HG03354 (cell line): ENCODE measurements around the gene PDLIM5.
"Not testable (repeated sequence)": the region's sequence is repeated elsewhere in the genome, so short reads cannot be mapped to it uniquely, and the experiment has no call there.

Experiments used
- ATAC-seq: cut with Tn5 transposase; IDR thresholded peaks from one replicate; pipeline ENCODE4 v1.9.1; 2021; ENCODE audit warnings: mild to moderate bottlenecking; ENCODE audit not compliant: unreplicated experiment, poor library complexity, severe bottlenecking

Gene PDLIM5

DNA sequence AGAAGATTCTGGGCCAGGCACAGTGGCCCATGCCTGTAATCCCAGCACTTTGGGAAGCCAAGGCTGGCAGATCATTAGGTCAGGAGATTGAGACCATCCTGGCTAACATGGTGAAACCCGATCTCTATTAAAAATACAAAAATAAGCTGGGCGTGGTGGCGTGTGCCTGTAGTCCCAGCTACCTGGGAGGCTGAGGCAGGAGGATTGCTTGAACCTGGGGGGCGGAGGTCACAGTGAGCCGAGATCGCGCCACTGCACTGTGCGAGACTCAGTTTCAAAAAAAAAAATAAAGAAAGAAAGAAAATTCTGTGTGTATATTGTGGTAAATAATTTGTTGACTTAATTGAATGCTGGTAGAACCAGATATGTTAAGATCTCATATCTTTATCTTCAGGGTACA, 177.3 kb downstream of the PDLIM5 start:
- not testable (repeated sequence) for ATAC-seq

DNA sequence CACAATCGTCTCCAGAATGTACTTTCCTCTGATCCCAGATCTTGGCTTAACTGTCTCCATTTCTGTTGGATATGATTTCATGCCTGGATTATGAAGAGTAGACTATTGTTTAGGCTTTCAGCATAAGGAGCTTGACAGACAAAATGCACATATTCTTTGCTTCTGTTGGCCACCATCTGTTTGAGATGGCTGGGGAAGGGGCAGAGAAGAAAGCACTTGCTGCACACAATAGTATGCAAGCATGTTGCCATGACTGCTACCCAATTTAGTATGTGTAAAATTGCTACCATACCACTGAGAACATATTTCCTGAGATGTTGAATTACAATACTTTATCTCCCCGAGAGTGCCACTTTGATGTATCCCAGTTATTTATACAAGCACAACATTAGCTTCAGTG, 178.1 kb downstream of the PDLIM5 start:
- ATAC-seq = no peak

DNA sequence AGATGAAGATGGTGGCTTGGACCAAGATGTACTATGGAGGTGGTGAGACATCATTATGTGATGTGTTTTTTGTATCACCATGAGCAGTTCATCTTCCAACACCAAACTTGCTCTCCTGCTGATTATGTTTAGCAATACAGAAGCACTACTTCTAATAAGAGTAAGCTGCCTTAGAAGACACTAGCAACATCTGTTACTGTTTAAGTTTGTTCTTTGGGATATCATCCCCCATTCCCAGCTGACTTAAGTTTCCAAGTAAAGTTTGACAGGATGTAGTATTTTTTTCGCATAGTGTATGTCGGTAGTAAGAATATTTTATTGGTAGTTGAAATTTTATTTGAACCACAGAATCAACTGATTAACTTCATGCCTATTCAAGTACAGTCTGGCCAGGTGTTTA, 182.5 kb downstream of the PDLIM5 start:
- ATAC-seq = no peak

DNA sequence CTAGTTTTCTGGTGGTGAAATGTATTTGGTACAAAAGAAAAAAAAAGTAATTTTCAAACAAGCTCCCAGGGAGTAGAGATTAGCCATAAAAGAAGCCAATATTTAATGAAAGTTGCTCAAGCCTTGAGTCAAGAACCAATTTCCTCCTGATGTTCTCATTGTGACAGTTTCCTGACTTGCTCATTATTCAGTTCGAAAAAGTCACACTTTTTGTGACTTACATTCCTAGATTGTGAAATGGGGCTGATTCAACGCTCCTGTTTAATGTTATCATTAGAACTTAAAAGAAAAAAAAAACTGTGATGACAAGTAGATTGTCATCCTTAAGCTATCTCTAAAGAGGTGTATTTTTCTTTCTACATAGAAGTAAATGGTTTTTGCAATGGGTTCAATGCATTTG, 183.4 kb downstream of the PDLIM5 start:
- no peak for ATAC-seq

DNA sequence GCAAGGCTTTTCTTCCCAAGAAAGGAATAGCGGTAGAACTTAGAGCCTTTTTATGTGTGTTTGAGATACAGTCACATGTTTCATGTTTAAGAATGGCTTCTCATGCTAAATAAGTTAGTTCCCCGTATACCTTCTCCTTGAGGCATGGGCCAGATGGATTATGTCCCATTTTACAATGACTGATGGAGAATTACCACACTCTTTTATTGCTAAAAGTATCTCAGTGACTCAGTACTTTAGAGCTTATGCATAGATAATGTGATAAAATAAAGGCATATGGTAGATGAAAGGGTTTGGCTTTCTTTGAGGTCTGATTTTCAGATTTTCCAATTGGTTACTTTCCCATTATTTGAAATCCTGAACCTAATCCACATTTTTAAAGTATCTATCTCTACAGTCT, 184.3 kb downstream of the PDLIM5 start:
- no peak for ATAC-seq

DNA sequence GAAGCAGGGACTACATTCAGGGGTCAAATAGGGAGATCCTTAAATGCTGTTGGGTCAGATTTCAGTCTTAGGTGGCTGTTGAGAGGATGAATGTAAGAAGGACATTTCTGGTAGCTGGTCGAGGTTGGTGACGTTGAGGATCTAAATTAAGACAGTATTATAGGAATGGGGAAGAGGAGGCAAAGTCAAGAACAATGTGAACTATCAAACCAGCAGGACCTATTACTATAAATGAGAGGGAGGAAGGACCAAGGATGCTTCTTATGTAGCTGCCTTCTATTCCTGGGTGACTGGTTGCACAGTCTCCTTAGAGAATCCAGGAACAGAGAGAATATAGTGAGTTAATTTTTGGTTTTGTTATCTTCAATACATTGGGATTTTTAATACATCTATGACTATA, 187.6 kb downstream of the PDLIM5 start:
- ATAC-seq = no peak

DNA sequence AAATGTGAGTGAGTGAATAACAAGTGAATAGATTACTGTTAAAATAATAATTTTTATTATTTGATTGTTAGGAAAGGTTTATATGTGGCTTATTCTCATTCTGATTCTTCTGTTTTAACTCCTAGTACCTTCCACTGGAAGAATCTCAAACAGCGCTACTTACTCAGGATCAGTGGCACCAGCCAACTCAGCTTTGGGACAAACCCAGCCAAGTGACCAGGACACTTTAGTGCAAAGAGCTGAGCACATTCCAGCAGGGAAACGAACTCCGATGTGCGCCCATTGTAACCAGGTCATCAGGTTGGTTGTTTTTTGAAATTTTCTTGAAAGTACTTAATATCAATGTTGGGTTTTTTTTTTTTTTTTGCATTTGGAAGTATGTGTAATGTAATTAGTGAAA, 188.4 kb downstream of the PDLIM5 start:
- ATAC-seq = no peak

DNA sequence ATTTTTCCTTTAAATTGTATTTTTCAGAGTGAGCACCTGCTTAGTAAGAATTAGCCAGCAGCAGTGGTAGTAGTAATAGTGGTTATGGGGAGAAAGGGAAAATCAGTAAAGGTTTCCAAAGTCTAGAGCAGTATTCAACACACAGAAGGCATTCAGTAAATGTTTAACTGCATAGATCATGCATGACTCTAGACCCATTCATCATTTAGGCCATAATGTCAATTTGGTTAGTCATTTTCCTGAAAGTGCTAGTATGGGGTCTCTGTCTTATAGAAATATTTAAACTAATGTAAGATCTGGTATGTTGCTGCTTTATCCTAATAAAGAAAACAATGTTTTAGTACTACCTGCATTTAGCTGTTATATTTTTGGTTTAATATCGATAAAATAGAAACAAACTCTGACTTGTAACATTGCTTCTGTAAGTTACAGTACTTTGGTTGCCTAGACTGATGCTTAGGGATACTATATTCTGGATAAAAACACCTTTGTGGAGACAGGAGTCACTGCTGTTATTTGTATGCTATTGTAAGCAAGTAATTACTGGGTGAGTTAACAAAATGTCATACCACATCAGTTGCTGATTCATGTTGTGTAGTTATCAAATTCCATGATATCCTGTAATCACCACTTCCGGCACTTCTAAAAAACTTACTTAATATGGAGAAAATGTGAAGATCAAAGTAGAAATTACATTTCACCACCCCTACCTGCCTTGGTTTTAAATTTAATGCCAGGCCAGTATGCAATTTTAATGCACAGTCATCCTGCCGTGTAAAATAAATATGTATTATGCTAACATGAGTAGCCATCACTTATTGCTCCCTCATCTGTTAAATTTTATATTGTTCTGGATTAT, 190.2 kb downstream of the PDLIM5 start:
- ATAC-seq = no peak

DNA sequence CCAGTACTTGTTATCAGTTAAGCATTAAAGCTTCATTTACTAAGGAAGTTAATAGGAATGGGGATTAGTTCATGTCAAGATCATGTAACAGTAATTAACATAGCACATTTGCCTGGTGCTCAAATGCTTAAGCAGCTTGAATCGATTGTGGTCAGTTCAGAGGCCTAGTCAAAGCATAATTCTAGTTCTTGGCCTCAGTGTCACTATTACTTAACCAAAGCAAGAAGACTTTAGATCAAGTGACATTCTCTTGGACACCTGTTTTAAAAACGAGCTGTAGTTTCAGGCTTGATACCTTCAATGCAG, 190.8 kb downstream of the PDLIM5 start:
- ATAC-seq = no peak

DNA sequence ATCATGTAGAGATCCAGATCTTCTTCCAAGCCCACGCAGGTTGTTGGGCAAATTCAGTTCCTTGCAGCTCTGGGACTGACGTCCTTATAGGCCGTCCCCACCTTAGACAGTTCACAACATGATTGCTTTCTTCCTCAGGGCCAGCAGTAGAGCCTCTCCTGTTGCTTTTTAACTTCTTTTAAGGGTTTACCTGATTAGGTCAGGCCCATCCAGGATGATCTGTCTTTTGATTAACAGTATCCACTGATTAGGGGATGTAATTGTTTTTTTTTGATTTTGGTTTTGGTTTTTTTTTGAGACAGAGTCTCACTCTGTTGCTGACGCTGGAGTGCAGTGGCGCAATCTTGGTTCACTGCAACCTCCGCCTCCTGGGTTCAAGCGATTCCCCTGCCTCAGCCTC, 197.0 kb downstream of the PDLIM5 start:
- no peak for ATAC-seq

DNA sequence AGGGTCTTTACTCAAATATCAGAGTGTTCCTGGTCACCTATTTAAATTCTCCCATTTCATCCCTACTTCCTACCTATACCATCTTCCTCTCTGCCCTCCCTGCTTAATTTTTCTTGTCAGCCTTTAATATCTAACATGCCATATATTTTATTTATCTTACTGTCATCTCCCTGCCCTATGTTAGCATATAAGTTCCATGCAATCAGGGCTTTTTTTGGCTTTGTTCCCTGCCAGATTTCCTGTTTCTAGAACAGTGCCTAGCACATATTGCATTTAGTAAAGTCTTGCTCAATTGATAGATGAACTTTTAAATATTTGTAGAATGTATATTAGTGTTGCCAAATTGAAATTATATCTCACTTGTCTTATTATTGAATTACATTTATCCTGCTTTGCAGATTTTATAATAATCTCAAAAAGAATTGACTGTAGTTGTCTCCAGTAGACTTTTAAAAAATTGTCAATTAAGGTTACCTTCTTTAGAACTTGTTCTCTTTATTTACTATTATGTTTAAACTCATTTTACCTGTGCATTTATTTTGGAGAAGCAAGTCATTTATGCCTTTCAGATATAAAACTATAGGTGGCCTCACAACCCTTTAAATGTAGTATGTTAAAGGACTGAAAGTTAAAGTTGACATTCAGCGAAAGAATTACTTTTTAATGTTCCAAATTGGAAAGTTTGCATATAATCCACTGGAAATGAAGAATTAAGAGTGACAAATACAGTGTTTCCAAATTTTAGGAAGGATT, 197.8 kb downstream of the PDLIM5 start:
- ATAC-seq = no peak

DNA sequence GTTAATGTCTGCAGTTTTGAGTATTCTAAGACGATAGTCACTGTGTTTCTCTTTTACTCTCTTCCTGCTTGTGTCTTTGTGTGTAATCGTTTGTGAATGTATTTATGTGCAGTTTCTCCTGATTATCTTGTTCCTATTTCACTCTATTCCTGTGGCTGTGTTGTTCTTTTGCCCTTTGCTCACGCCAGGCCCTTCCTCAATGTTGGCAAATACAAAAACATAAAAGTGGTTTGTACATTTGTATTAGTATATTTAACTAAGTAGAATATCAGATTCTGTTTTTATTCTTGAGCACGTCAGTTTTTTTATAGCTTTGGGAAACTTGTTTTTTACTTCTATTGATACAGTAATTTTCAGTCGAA, 198.4 kb downstream of the PDLIM5 start:
- no peak for ATAC-seq

DNA sequence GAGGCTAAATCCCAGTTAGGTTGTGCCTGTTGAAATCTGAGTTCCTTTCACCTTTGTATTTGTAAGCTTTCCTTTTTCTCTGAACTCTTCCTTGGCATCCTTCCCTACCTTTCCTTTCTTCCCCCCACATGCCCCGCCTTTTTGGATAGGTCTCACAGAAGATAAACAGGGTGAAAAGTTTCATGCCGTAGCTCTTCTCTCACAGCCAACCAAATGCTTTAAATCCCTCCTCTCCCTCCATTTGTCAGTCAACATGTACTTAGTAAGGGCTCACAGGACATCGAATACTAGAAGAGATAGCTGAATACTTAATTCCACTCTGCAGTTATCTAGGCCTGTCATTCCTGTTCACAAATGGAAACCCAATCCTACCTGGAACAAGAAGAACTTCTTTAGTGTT, 198.9 kb downstream of the PDLIM5 start:
- no peak for ATAC-seq

DNA sequence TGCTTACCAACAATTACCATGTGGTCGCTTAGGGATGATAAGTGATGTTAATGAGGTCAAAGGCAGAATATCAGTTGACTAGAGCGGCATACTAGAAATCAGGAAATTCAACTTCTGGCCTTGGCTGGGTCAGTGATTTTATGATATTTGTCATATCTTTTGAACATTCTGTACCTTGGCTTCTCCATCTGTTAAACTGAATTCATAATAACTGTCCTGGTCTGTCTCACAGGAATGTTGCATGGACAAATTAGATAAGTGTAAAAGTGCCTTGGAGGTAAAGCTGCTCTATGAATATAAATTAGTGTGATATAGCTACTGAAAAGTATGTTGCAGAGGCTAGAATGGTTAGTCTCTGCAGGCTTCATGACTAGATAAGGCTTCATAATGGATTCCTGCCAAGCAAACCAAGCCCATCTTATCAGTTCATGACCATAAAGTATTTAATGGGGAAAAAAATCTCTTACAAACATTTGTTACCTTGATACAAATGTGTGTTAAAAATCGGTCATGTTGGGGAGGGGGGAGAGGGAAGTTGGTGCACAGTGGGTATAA, 201.4 kb downstream of the PDLIM5 start:
- ATAC-seq = no peak

DNA sequence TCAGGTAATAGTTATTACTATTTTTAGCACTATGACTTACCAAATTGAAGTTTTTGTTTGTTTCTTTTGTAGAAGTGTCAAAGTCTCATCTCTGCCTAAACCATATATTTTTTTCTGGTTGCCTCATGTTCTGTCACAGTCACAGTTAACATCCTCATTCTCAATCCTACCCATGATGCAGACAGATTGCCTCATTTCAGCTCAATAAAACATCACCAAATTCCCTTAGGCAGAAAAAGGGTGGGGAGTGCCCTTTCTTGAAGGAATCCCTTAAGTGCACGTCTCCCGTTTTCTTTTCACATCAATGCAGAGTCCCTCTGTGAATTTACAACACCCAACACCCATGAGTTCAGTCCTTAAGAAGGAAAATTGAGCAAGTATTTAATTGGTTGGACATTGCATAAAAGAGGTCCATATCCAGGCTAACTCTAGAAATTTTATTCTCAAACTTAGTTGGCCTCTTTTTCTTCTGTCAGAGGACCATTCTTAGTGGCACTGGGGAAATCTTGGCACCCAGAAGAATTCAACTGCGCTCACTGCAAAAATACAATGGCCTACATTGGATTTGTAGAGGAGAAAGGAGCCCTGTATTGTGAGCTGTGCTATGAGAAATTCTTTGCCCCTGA, 202.4 kb downstream of the PDLIM5 start:
- no peak for ATAC-seq

DNA sequence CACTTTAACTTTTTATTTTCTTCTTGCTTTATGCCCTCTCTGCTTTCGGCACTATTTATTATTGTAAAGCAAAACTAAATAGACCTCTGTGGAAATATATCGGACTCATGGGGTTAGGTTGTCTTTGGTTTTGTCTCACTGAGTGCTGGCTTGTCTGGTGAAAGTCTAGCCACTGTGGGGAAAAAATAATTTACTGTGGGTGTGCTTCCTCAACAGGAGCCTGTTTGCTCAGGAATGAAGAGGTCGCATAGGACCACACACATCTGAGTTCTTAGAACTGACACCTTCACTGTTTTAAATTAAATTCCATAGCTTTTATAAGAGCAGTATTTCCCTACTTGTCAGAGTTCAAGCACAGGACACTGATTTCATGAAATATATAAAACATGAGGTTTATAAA, 203.0 kb downstream of the PDLIM5 start:
- no peak for ATAC-seq

DNA sequence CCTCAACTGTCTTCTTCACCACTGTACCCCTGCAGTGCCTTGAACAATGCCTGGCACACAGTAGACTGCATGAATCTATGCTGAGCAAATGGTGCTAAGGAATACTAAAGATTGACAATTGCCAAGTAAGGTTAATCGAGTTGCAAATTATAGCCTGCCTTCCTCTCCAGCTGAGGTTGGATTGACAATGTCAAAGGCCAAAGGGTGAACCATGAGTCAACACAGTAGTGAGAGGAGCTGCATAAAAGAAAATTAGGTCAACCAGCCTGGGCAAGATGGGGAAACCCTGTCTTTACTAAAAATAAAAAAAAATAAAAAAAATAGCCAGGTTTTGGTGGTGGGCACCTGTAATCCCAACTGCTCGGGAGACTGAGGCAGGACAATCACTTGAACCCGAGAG, 208.9 kb downstream of the PDLIM5 start:
- no peak for ATAC-seq

DNA sequence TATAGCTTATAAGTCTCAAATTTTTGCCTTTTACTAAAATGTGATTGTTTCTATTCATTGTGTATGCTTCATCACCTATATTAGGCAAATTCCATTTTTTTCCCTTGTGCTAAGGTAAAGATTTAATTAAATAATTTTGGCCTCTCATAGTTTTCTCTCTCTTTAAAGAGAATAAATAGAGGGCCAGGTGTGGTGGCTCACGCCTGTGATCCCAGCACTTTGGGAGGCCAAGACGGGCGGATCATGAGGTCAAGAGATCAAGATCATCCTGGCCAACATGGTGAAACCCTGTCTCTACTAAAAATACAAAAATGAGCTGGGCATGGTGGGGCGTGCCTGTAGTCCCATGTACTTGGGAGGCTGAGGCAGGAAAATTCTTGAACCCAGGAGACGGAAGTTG, 213.3 kb downstream of the PDLIM5 start:
- ATAC-seq = not testable (repeated sequence)

DNA sequence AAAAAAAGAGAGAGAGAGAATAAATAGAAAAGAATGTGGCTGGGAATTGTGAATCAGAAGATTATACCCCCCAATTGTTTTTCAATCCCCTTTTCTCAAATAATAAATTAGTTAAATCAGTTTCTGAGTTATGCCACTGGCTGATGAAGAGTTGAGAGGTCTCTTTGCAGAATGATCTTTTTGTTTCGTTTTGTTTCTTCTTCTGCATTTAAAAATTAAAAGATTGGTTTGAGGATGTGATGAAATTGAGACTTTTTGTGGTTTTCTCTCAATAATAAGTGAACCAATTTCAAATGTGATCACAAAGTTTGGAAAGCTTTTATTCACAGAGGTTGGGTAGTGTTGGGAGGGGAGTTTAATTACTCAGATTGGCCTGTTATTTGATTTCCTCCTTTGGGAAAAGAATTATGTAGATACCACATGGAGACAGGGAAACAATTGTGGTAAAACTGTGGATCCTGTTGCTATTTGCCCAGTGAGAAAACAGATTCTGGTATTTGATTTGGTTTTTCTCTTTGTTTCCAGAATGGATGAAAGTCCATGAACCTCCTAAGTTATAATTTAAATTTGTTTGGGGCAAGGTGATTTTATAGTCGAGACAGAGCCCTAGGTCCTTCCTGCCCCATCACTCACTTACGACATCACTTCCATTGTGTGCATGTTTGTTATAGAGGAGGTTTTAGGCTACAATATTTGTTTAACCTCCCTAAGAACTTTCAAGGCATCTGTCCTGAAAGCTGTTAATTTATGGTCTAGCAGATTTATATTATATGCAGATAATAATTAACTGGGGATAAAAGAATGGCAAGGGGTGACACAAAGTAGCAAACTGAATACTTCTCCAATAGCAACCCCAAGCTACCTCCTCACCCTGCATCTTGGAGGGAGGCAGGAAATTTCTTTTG, 214.0 kb downstream of the PDLIM5 start:
- peak; percentile 64 for ATAC-seq

DNA sequence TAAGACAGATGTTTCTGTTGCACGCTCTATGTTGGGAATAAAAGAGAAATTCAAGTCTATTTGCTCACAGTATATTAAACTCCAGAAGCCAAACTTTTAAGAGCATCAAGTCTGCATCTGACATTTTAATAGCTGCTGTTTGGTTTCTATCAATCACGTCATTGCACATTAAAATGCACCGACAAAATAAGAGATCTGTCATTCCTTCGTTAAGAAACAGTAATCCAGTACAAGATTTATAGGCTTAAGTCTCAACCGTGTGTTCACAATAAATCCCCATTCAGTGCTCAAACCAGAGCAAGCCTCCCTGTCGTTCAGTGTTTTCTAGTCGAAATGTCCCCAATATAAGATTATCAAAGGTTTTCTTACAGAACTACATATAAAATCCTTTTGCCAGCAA, 217.0 kb downstream of the PDLIM5 start:
- ATAC-seq = no peak
